NB4 (cell line): ENCODE measurements around the gene BCAS3.

ENCODE experiments used
- DNase-seq: peaks from one replicate; pipeline ENCODE4 v3.0.0; 2010; ENCODE audit warnings: low read depth
- H3K4me3 ChIP-seq: one replicate; pipeline ENCODE4 v1.5.1; 2011; ENCODE audit warnings: mild to moderate bottlenecking, low read depth, low read length, moderate library complexity
- CTCF ChIP-seq: IDR thresholded peaks from one replicate; pipeline ENCODE4 v1.5.1; 2012; ENCODE audit warnings: low read depth, low read length
- MAX ChIP-seq: IDR thresholded peaks from 2 replicates; pipeline ENCODE4 v1.6.1; 2011; ENCODE audit warnings: low read depth, low read length
- MYC ChIP-seq: IDR thresholded peaks from 2 replicates; pipeline ENCODE4 v1.6.1; 2011; ENCODE audit warnings: low read depth, low read length
- POLR2A ChIP-seq: IDR thresholded peaks from 2 replicates; pipeline ENCODE4 v1.6.1; 2011; ENCODE audit warnings: mild to moderate bottlenecking; ENCODE audit not compliant: insufficient read length; ENCODE audit errors: extremely low read depth

Gene BCAS3

GRCh38 chr17:61409301-61410112 lies 731.9 kb downstream of the BCAS3 start:
- DNase-seq: peak; percentile 66
- TF ChIP-seq CTCF (peak; percentile 23), MAX (no peak)
- peak overlapping the region; percentile 34 for H3K4me3 ChIP-seq

- TF ChIP-seq MAX: no peak
- TF ChIP-seq CTCF: peak; percentile 44
- DNase-seq: peak; percentile 73
- H3K4me3 ChIP-seq: no peak overlapping the region
Observed at GRCh38 chr17:61410141-61411010, 732.7 kb downstream of the BCAS3 start.

GRCh38 chr17:61411011-61411260 lies 733.3 kb downstream of the BCAS3 start:
- H3K4me3 ChIP-seq: no peak overlapping the region

GRCh38 chr17:61411261-61412142 lies 733.9 kb downstream of the BCAS3 start:
- H3K4me3 ChIP-seq: peak overlapping the region; percentile 28
- DNase-seq: peak; percentile 55
- no peak for TF ChIP-seq MYC
- TF ChIP-seq CTCF: no peak
- TF ChIP-seq POLR2A: no peak
- no peak for TF ChIP-seq MAX

More at GRCh38 chr17:61411011-61411260, 733.3 kb downstream of the BCAS3 start:
- TF ChIP-seq CTCF (no peak), MYC (no peak), POLR2A (no peak), MAX (no peak)
- no peak for DNase-seq

GRCh38 chr17:61412143-61412859 lies 734.6 kb downstream of the BCAS3 start:
- TF ChIP-seq MYC (no peak; the same call in 1 of the 2 replicates), CTCF (peak; percentile 80), POLR2A (no peak)
- peak overlapping the region; percentile 28 for H3K4me3 ChIP-seq
- peak; percentile 74 for DNase-seq
